WI38 (cell line): Measurements from ENCODE around the gene ANGPTL8.

ENCODE experiments used
- H3K4me3 ChIP-seq: 2 replicates; pipeline ENCODE4 v1.5.1; 2011; ENCODE audit warnings: low read depth, mild to moderate bottlenecking, control low read depth, low read length
- CTCF ChIP-seq: IDR thresholded peaks from 2 replicates; pipeline ENCODE4 v1.5.1; 2012; ENCODE audit warnings: low read depth, mild to moderate bottlenecking, control low read depth, low read length

ANGPTL8 gene

GRCh38 chr19:11230621-11231386, 8.6 kb upstream of the ANGPTL8 start:
- no peak overlapping the region for H3K4me3 ChIP-seq
- TF ChIP-seq CTCF = no peak

- no peak overlapping the region for H3K4me3 ChIP-seq
- TF ChIP-seq CTCF = no peak
These were observed 6.9 kb upstream of the ANGPTL8 start for GRCh38 chr19:11232555-11232954.

GRCh38 chr19:11233073-11233472, 6.3 kb upstream of the ANGPTL8 start:
- no peak for TF ChIP-seq CTCF
- no peak overlapping the region for H3K4me3 ChIP-seq

GRCh38 chr19:11234486-11235075, 4.8 kb upstream of the ANGPTL8 start:
- TF ChIP-seq CTCF = no peak
- no peak overlapping the region for H3K4me3 ChIP-seq

GRCh38 chr19:11236324-11237301, 2.8 kb upstream of the ANGPTL8 start:
- no peak overlapping the region for H3K4me3 ChIP-seq

GRCh38 chr19:11237321-11237720, 2.1 kb upstream of the ANGPTL8 start:
- H3K4me3 ChIP-seq = no peak overlapping the region
- TF ChIP-seq CTCF = no peak

More at GRCh38 chr19:11236324-11237301, 2.8 kb upstream of the ANGPTL8 start:
- no peak for TF ChIP-seq CTCF
